Measurements from ENCODE around the gene SSBP3.

DNA sequence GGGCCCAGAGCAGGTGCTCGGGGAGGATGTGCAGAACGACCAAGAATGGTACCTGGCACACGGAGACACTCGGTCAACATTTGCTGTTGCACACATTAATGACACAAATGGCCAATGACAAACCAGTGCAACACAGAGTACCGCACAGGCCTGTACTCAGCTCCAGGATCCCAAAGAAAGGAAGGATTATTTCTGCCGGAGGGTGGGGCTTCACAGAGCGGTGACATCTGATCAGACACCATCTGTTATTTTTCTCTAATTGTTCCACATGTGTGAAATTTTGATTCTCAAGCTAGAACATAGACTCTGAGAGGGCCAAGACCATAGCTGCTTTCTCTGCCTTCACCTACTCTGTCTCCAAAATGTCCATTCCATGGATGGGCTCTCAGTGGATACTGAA is 105.8 kb downstream of the SSBP3 start:
- TF ChIP-seq, protein P1, sequence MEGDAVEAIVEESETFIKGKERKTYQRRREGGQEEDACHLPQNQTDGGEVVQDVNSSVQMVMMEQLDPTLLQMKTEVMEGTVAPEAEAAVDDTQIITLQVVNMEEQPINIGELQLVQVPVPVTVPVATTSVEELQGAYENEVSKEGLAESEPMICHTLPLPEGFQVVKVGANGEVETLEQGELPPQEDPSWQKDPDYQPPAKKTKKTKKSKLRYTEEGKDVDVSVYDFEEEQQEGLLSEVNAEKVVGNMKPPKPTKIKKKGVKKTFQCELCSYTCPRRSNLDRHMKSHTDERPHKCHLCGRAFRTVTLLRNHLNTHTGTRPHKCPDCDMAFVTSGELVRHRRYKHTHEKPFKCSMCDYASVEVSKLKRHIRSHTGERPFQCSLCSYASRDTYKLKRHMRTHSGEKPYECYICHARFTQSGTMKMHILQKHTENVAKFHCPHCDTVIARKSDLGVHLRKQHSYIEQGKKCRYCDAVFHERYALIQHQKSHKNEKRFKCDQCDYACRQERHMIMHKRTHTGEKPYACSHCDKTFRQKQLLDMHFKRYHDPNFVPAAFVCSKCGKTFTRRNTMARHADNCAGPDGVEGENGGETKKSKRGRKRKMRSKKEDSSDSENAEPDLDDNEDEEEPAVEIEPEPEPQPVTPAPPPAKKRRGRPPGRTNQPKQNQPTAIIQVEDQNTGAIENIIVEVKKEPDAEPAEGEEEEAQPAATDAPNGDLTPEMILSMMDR (IDR thresholded peaks at IDR 0.05), result no peak
- no peak for TF ChIP-seq POLR2A (IDR thresholded peaks at IDR 0.05)
